Ishikawa (cell line): ENCODE data around the gene KBTBD4.

Source experiments
- CEBPB ChIP-seq: IDR thresholded peaks from 2 replicates; pipeline ENCODE4 v1.6.1; 2012
- CREB1 ChIP-seq: IDR thresholded peaks from 2 replicates; pipeline ENCODE4 v1.6.1; 2012; ENCODE audit warnings: low read depth
- EGR1 ChIP-seq: IDR thresholded peaks from 2 replicates; pipeline ENCODE4 v1.6.1; 2012
- EP300 ChIP-seq: IDR thresholded peaks from 2 replicates; pipeline ENCODE4 v1.6.1; 2012; ENCODE audit warnings: borderline replicate concordance
- FOXM1 ChIP-seq: IDR thresholded peaks from 2 replicates; pipeline ENCODE4 v1.6.1; 2012; ENCODE audit warnings: low read depth, borderline replicate concordance
- MAX ChIP-seq: IDR thresholded peaks from 2 replicates; pipeline ENCODE4 v1.6.1; 2012
- NFIC ChIP-seq: IDR thresholded peaks from 2 replicates; pipeline ENCODE4 v1.6.1; 2012
- RAD21 ChIP-seq: IDR thresholded peaks from 2 replicates; pipeline ENCODE4 v1.6.1; 2012; ENCODE audit warnings: low read depth
- REST ChIP-seq: IDR thresholded peaks from 2 replicates; pipeline ENCODE4 v1.6.1; 2012; ENCODE audit warnings: low read depth, mild to moderate bottlenecking
- TAF1 ChIP-seq: IDR thresholded peaks from 2 replicates; pipeline ENCODE4 v1.6.1; 2012; ENCODE audit warnings: low read depth, mild to moderate bottlenecking
- TCF12 ChIP-seq: IDR thresholded peaks from 2 replicates; pipeline ENCODE4 v1.6.1; 2012; ENCODE audit warnings: low read depth
- TEAD4 ChIP-seq: IDR thresholded peaks from 2 replicates; pipeline ENCODE4 v1.6.1; 2012
- USF1 ChIP-seq: IDR thresholded peaks from 2 replicates; pipeline ENCODE4 v1.6.1; 2012
- YY1 ChIP-seq: IDR thresholded peaks from 2 replicates; pipeline ENCODE4 v1.6.1; 2012; ENCODE audit warnings: low read depth
- ZBTB7A ChIP-seq: IDR thresholded peaks from 2 replicates; pipeline ENCODE4 v1.6.1; 2012; ENCODE audit warnings: low read depth

KBTBD4 gene

GRCh38 chr11:47524291-47524874, 54.4 kb downstream of the KBTBD4 start:
- TF ChIP-seq NFIC (no peak), EP300 (no peak), RAD21 (no peak), FOXM1 (no peak), USF1 (no peak), YY1 (no peak), MAX (no peak), CREB1 (no peak), TCF12 (no peak), TEAD4 (no peak), ZBTB7A (no peak), TAF1 (no peak), REST (no peak), EGR1 (no peak), CEBPB (no peak)

GRCh38 chr11:47523490-47524225, 55.1 kb downstream of the KBTBD4 start:
- TF ChIP-seq FOXM1 (no peak), CREB1 (no peak), EGR1 (no peak), ZBTB7A (no peak), CEBPB (no peak), TEAD4 (no peak), USF1 (no peak), TCF12 (no peak), NFIC (no peak)
